ENCODE measurements around the gene PHRF1.
"Not testable (repeated sequence)": the region's sequence is repeated elsewhere in the genome, so short reads cannot be mapped to it uniquely, and the experiment has no call there.

PHRF1 gene

GRCh38 chr11:559020-559620, 17.1 kb upstream of the PHRF1 start:
- DNase-seq = no peak

- DNase-seq = no peak
Observed at GRCh38 chr11:559712-560304, 16.5 kb upstream of the PHRF1 start.

- DNase-seq = peak; percentile 86
Observed at GRCh38 chr11:560305-561147, 15.7 kb upstream of the PHRF1 start, which contains the start of the genes LMNTD2 and RASSF7. LMNTD2 (minus strand) TSS chr11:560738; CDS start chr11:560716, 22 bp downstream. RASSF7 (plus strand) TSS chr11:560970; CDS start chr11:561769, 799 bp downstream.

- DNase-seq = no peak
Observed at GRCh38 chr11:561148-562003, 14.9 kb upstream of the PHRF1 start.

GRCh38 chr11:562046-562645, 14.1 kb upstream of the PHRF1 start:
- DNase-seq = no peak

- DNase-seq = no peak
Observed at GRCh38 chr11:563066-563811, 13.0 kb upstream of the PHRF1 start.

- DNase-seq = no peak
Observed at GRCh38 chr11:563812-564578, 12.3 kb upstream of the PHRF1 start.

GRCh38 chr11:565921-566509, 10.3 kb upstream of the PHRF1 start:
- DNase-seq = no peak

GRCh38 chr11:567011-567628, 9.2 kb upstream of the PHRF1 start:
- no peak for DNase-seq

GRCh38 chr11:567629-568292, 8.5 kb upstream of the PHRF1 start:
- no peak for DNase-seq

- DNase-seq = peak; percentile 94
Observed at GRCh38 chr11:568306-569157, 7.7 kb upstream of the PHRF1 start.

GRCh38 chr11:569158-569885, 6.9 kb upstream of the PHRF1 start:
- no peak for DNase-seq

- no peak for DNase-seq
Observed at GRCh38 chr11:571802-572185, 4.5 kb upstream of the PHRF1 start.

- no peak for DNase-seq
Observed at GRCh38 chr11:573146-573759, 3.0 kb upstream of the PHRF1 start.

GRCh38 chr11:574031-574570, 2.2 kb upstream of the PHRF1 start:
- DNase-seq = not testable (repeated sequence)

GRCh38 chr11:574632-575312, 1.5 kb upstream of the PHRF1 start:
- DNase-seq = no peak
